NCI-H2029 (cell line): ENCODE data around the gene PPP2R5B.
A peak's percentile ranks its signal among the peaks of the same experiment; 100 is the strongest.

Source experiments
- DNase-seq: peaks from one replicate; lab custom pipeline; 2025; lab: John Stamatoyannopoulos, UW

Gene PPP2R5B

GRCh38 chr11:64888729-64889511 is 35.6 kb upstream of the PPP2R5B start:
- no peak for DNase-seq

DNA sequence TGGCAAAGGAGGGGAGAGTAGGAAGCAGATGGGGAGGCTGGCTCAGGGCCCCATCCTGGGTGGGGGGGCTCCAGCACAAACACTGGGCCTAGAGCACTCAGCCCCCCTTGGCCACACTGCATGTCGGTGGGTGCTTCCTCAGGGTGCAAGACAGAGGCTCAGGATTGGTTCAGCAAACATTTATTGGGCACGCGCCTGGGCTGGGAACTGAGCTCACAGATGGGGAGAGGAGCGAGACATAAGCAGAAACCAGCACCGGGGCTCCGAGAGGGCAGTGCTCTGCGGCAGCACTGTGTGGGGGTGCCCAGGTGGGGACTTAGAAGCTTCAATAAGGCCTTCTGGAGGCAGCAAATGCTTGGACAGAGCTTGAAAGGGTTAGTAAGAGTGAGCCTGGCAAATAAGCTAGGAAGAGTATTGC is 34.0 kb upstream of the PPP2R5B start:
- no peak for DNase-seq

DNA sequence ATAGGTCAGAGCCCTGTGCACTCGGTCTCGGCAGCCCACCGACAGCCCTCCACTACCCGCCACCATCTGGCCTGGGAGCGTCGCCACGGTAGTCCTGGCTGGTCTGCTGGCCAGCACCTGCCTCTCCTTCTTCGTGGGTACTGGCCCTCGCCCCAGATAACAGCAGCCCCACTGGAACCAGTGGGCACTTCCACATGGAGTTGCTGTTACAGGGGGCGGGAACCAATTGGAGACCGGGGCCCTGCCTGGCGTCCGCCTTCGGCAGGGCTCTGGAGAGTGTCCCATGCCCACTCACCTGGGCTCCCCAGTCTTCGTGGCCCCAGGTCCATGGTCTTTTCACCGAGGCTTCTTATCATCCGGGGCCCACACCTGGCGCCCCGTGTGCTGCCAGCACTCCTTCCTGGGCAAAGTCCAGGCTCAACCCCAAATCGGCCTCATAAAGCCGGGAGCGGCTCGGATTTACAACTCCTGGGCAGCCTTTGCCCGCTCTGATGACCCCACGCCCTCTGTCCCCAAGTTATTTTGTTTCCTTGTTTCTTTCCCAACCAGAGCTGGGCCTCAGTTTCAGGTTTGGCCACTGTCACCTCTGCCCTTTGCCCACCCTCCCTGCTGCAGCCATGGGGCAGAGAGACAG is 33.2 kb upstream of the PPP2R5B start:
- no peak for DNase-seq

DNA sequence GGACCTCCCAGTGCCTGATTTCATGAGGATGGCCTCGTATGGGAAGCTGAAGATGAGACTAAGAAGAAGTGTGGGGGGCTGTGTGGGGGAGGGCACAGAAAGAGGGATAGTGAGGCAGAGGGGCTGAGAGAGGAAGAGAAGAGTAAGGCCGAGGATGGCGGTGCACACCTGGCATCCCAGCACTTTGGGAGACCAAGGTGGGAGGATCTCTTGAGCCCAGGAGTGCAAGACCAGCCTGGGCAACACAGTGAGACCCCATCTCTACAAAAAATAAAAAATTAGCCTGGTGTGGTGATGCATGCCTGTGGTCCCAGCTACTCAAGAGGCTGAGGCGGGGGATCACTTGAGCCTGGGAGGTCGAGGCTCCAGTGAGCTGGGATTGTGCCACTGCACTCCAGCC is 32.6 kb upstream of the PPP2R5B start:
- no peak for DNase-seq

- DNase-seq = no peak
These were observed 32.1 kb upstream of the PPP2R5B start for GRCh38 chr11:64892411-64892831.

GRCh38 chr11:64892838-64893193 is 31.7 kb upstream of the PPP2R5B start:
- no peak for DNase-seq

DNA sequence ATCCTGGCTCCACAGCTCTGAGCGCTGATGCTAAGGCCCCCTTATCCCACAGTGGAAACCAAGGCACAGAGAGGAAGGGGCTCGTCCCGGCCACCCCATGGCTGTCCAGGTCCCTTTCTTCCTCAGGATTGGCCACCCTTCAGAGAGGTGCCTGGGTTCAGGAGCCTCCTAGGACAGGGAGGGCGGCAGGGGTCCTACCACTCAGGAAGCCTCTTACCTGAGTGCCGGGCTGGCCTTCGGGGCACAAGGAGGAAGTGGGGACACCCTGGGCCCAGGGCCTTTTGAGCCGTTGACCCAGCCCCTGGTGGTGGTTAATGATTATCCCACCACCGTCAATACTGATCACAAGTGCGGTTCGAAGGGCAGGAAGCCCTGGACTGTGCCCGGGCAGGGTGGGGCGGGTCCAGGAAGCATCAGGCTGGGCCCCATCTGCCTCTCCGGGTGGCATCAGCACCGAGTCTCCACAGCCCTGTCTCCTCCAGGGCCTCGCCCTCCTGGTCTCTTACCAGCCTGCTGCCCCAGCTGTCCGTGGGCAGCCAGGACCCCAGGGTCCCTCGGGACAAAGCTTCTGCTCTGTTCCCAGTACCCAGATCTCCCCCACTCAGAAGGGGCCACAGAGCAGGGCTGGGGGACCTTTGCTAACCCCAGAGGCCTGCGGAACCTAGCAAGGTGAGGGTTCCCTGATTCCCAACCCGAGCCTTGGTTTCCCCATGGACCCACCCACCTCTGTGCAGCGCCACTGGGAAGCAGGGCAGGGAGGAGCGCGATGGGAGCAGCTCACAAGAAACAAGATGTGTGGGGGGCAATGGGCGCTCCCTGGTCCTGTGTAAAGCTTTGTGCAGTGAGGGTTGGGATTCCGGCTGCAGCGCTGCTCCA is 31.1 kb upstream of the PPP2R5B start:
- DNase-seq = no peak

DNA sequence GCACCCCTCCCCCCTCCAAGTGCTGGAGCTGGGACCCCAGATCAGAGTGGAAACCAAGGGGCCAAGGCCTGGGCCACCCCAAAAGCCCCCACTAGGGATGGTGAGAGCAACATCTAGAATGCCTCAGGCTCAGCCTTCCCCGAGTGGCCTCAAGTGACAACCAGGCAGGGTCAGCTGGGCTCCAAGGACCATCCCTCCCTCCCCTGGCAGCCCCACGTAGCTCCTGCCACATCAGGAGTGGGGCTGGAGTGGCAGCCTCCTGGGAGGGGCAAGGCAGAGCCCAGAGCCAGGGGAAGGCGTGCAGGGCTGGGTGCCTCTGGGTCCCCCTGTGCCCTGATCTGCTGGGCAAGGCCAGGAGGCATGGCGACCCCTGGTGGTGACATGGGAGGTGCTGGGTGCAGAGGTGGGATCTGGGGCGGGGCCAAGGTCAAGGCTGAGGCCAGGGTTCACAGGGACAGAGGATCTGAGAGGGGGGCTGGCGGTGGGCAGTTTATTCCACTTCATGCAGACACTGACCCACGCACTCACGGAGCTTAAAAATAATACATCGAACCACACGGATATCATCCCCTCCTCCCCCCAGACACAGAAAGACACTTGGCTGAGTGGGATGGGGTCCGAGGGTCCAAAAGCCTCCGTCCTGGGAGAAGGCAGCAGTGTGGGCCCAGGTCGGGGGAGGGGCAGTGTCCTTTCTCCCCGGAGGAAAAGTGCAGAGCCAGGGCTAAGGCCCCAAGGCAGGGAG is 30.2 kb upstream of the PPP2R5B start:
- peak; percentile 34 for DNase-seq

DNA sequence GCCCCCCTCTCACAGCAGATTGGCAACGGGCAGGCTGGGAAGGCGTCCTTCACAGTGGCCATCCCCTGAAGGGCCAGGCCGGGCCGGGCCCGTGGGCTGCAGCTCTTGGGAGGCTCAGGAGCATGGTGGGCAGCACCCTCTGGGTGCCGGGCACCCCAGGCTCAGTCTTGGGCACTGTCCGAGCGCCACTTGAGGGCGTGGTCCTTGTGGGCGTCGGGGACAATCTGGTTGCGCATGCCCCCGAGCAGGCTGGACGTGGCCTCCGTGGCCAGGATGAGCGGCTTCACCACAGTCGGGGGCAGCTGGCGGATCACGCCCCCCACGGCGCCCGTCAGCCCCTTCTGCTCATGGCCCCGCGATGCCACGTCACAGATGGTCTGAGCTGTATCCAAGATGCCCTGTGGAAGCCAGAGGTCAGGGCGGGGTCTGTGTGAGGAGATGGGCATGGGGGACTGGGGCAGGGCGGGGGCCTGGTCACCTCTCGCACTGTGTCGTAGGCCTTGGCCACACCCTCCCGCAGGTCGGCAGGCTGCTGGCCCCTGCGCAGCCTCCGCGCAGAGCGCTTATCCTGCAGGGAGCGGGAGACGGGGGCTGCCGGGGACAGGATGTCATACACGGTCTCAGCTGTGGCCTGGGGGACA is 29.6 kb upstream of the PPP2R5B start:
- no peak for DNase-seq

- DNase-seq = no peak
These were observed 28.0 kb upstream of the PPP2R5B start for GRCh38 chr11:64896448-64897022.

GRCh38 chr11:64897381-64898075 is 27.0 kb upstream of the PPP2R5B start:
- DNase-seq = no peak

GRCh38 chr11:64898076-64898445 is 26.4 kb upstream of the PPP2R5B start:
- DNase-seq = no peak

GRCh38 chr11:64898541-64898940 is 25.9 kb upstream of the PPP2R5B start:
- no peak for DNase-seq

DNA sequence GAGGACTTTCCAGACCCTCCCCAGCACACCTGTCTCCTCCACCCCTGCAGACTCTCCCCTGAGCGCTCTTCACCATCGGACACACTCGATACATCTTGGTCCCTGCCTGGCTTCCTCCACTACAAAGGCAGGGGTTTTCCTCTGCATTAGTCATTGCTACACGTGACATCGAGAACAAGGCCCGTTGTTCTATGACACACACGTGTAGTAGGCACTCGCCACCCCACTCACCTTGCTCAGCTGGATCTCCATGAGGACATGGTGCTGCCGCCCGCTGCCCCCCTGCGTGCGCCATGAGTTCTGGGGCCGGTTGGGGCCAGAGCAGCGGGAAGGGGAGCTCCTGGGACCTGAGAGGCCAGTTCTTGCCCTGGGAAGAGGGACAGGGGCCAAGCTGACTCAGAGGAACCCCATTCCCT is 24.2 kb upstream of the PPP2R5B start:
- DNase-seq = no peak

DNA sequence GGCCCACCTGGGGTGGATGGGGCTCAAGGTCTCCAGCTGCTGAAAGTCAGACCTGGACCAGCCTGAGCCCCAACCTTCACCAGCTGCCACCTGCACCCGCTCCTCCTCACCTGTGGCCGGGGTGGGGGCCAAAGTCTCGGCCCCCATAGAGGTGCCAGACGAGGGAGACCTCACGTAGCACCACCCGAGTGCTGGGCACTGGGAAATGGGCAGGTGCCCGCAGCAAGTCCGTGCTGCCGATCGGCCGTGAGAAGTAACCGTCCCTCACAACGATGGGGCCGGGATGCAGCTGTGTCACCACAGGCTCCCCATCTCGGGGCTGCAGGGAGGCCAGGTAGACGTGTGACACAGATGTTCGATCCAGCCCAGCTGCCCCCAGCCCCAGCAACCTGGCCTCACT is 23.7 kb upstream of the PPP2R5B start:
- no peak for DNase-seq

DNA sequence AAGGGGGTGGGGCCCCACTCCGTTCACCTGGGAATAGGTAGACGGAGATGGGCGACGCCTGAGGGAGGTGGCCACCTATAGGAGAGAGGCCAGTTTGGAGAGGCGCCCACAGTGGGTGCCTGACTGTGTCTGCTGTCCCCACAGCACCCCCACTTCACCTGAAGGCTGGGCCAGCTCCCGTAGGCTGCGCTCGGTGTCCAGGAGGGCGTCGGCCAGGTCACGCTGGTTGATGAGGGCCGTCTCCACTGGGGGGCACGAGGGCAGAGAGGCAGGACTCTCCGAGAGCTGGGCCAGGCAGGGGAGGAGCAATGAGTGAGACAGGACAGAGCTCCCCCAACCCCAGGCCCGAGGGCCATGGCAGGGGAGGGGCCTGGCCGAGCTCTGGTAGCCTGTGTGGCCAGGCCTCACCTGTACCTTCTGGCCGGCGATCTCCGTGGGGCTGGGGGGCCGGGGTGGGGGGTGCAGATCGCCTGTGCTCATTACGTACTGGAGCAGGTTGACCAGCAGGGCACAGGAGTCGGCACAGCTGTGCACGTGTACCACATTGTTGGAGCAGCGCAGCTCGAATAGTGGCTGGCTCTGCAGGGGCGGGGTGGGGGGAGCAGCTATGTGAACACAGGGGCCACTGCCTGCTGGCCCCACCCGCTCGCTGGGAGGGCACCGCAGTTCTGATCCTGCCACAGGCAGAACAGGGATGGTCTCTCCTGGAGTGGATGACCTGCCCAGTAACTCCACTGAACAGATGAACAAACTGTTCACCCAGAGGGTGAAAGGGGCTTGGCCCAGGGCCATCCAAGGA is 22.2 kb upstream of the PPP2R5B start:
- DNase-seq = no peak

DNA sequence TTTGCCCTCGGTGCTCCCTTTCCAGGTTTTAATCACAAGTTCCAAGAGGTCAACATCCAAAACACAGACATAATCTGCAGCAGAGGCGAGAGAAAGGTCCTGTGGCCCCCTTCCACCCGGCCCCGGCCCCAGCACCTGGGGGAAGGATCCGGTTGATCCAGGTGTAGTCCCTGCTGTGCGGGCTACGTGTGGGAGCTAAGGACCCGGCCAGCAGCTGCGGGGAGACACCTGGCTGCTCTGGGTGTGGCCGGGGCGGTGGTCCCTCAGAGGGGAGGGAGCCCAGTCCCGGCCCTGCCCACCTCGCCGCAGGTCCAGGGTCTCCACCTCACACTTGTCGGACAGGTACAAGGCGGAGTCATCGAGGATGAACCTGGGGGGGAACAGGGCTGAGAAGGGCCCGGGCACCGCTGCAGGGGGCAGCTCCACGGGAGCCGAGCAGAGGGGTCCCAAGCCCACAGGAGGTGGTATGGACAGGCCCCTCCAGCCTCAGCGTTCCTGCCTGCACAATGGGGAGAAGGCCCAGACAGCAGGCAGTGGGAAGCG is 21.1 kb upstream of the PPP2R5B start:
- no peak for DNase-seq

DNA sequence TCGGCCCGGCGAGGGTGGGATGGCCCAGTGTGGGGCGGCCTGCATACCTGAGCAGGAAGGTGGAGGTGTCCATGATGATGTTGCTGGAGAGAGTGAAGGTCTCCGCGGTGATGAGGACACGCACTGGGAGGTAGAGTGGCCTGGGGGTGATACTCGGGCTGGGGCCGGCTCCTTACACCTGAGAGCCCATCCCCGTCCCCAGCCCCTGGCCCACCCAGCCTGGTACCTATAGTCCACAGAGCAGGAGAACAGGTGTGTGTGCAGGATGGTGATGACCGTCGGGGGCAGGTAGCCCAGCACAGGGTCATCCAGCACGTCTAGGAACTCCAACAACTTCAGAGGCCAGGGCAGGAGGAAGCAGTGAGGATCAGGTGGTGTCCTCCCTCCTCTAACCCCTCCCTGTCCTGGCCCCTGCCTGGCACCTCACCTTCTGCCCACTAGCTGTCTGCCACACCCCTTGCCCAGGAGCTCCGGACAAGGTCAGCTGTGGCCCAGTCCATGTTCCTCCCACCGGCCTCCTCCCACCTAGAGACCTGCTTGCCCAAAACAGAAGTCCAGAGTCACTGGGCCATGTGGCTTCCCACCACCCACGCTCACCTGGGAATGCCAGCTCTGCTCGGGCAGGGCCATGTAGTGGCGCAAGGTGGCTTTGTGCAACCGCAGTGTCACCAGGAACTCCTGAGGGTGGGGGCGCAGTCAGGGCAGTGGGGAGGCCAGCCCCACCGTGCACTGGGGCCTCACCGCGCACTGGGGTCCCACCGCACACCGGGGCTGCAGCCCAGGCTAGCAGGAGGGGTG is 18.8 kb upstream of the PPP2R5B start:
- no peak for DNase-seq

GRCh38 chr11:64906314-64906635 is 18.2 kb upstream of the PPP2R5B start:
- no peak for DNase-seq
